ENCODE data around the gene RFX8. TPM values are rescaled to one million over a fixed set of nuclear protein-coding genes. Genes with fewer than 3 reads are reported as not detected.

RFX8 gene
- total RNA-seq, result not detected in 2 replicates
- long read RNA-seq, result 0 reads

GRCh38 chr2:101474731-101475384 is at the start of gene RFX8:
Gene RFX8 (minus strand): TSS chr2:101475112. CDS start chr2:101466848, 8,264 bp downstream.
- no peak for DNase-seq (ENCODE audit: low spot score, unreplicated experiment)
- no peak within 1 kb of the TSS for H3K27ac Mint-ChIP-seq
- H3K27me3 Mint-ChIP-seq, result peaks cover 71% of the 10 kb centered on the region
- no peak for TF ChIP-seq CTCF (IDR thresholded peaks at IDR 0.05; ENCODE audit: unreplicated experiment)
- no peaks in the 10 kb centered on the region for H3K36me3 Mint-ChIP-seq (ENCODE audit: insufficient read depth)
- H3K9me3 Mint-ChIP-seq (ENCODE audit: low read depth), result no peaks in the 10 kb centered on the region
- H3K4me1 Mint-ChIP-seq (ENCODE audit: low read depth), result no peaks in the 10 kb centered on the region
- peak within 1 kb of the TSS; percentile 38 for H3K4me3 Mint-ChIP-seq (ENCODE audit: low read depth)

GRCh38 chr2:101521487-101521886 is 46.6 kb upstream of the RFX8 start:
- no peaks in the 10 kb centered on the region for H3K9me3 Mint-ChIP-seq (ENCODE audit: low read depth)
- DNase-seq (ENCODE audit: low spot score, unreplicated experiment), result no peak
- H3K27me3 Mint-ChIP-seq, result peaks cover 5% of the 10 kb centered on the region
- peaks cover 7% of the 10 kb centered on the region for H3K4me1 Mint-ChIP-seq (ENCODE audit: low read depth)
- H3K4me3 Mint-ChIP-seq (ENCODE audit: low read depth), result no peak overlapping the region
- TF ChIP-seq CTCF (IDR thresholded peaks at IDR 0.05; ENCODE audit: unreplicated experiment), result no peak
- no peaks in the 10 kb centered on the region for H3K36me3 Mint-ChIP-seq (ENCODE audit: insufficient read depth)
- no peak overlapping the region for H3K27ac Mint-ChIP-seq

- no peaks in the 10 kb centered on the region for H3K36me3 Mint-ChIP-seq (ENCODE audit: insufficient read depth)
- no peak overlapping the region for H3K4me3 Mint-ChIP-seq (ENCODE audit: low read depth)
- no peak for TF ChIP-seq CTCF (IDR thresholded peaks at IDR 0.05; ENCODE audit: unreplicated experiment)
- no peak for DNase-seq (ENCODE audit: low spot score, unreplicated experiment)
- no peaks in the 10 kb centered on the region for H3K9me3 Mint-ChIP-seq (ENCODE audit: low read depth)
- H3K27ac Mint-ChIP-seq, result no peak overlapping the region
- peaks cover 7% of the 10 kb centered on the region for H3K4me1 Mint-ChIP-seq (ENCODE audit: low read depth)
- H3K27me3 Mint-ChIP-seq, result peaks cover 3% of the 10 kb centered on the region
These were observed 45.3 kb upstream of the RFX8 start for GRCh38 chr2:101520246-101520645.

GRCh38 chr2:101518578-101519492 is 43.9 kb upstream of the RFX8 start:
- no peak overlapping the region for H3K4me3 Mint-ChIP-seq (ENCODE audit: low read depth)
- no peaks in the 10 kb centered on the region for H3K27me3 Mint-ChIP-seq
- no peaks in the 10 kb centered on the region for H3K36me3 Mint-ChIP-seq (ENCODE audit: insufficient read depth)
- peaks cover 7% of the 10 kb centered on the region for H3K4me1 Mint-ChIP-seq (ENCODE audit: low read depth)
- peak; percentile 41 for TF ChIP-seq CTCF (IDR thresholded peaks at IDR 0.05; ENCODE audit: unreplicated experiment)
- no peak for DNase-seq (ENCODE audit: low spot score, unreplicated experiment)
- no peaks in the 10 kb centered on the region for H3K9me3 Mint-ChIP-seq (ENCODE audit: low read depth)
- H3K27ac Mint-ChIP-seq, result no peak overlapping the region

GRCh38 chr2:101517758-101518271 is 42.9 kb upstream of the RFX8 start:
- Mint-ChIP-seq H3K27ac (peak overlapping the region; percentile 29), H3K4me3 (ENCODE audit: low read depth) (no peak overlapping the region), H3K4me1 (ENCODE audit: low read depth) (peaks cover 7% of the 10 kb centered on the region), H3K9me3 (ENCODE audit: low read depth) (no peaks in the 10 kb centered on the region), H3K27me3 (no peaks in the 10 kb centered on the region), H3K36me3 (ENCODE audit: insufficient read depth) (no peaks in the 10 kb centered on the region)
- no peak for DNase-seq (ENCODE audit: low spot score, unreplicated experiment)
- TF ChIP-seq CTCF (IDR thresholded peaks at IDR 0.05; ENCODE audit: unreplicated experiment), result no peak

All from progenitor cell of endocrine pancreas (in vitro differentiated cells).